Upper lobe of left lung (tissue), 4 donors: Measurements from ENCODE around the gene TELO2.
A peak's percentile ranks its signal among the peaks of the same experiment; 100 is the strongest.

ENCODE experiments used
- EP300 ChIP-seq, 4 donors: sonication (generic); formaldehyde crosslinking; IDR thresholded peaks; one replicate each; pipeline ENCODE4 v1.5.1; 2017; ENCODE audit warnings: antibody characterized with exemption in 4 of 4, control low read depth in 2 of 4
- POLR2A ChIP-seq, 4 donors: fragments of 450-650 bp; IDR thresholded peaks; one replicate each; pipeline ENCODE4 v1.5.1; 2016 to 2017; ENCODE audit warnings: antibody characterized with exemption in 4 of 4, mild to moderate bottlenecking in 2 of 4
- POLR2AphosphoS5 ChIP-seq, 2 donors: sonication (generic); formaldehyde crosslinking; IDR thresholded peaks; one replicate each; pipeline ENCODE4 v1.5.1; 2017; ENCODE audit warnings: antibody characterized with exemption in 2 of 2
- TF ChIP-seq, protein P1 (sequence below), 6 experiments: fragments of 450-650 bp in 4 of 6; fragments of 200-600 bp in 2 of 6; sonication (generic) in 2 of 6; IDR thresholded peaks; one replicate each; pipeline ENCODE4 v1.5.1; 2016 to 2019; ENCODE audit warnings: antibody characterized with exemption in 6 of 6

DNA sequence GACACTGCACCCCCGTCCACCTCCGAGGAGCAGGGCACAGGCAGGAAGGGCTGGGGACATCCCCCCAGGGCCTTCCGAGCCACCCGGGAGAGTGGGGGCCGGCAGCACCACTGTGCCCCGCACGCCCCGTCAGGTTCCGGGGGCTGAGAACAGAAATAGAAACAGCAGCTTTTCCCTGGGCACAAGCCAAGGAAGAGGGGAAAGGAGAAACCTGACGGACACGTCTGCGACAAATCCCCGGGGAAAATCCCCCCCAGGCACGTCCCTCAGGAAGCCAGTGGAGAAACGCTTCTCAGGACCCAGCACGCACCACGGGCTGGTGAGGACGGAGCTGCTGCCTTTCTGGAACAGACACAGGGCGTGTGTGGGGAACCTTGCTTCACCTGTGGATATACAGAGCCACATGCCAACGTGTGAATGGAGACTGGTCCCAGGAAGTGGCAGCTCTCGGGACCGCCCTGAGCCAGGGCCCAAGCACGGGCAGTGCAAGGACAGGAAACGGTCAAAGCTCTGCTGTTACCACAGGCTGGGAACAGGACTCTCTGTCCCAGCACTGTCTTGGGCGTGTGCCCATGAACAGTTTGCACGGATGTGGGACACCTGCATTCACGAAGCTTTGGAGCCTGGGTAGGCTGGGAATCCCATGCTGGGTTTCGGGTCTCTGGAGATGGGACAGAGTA lies 39.1 kb downstream of the TELO2 start:
- TF ChIP-seq, protein P1, sequence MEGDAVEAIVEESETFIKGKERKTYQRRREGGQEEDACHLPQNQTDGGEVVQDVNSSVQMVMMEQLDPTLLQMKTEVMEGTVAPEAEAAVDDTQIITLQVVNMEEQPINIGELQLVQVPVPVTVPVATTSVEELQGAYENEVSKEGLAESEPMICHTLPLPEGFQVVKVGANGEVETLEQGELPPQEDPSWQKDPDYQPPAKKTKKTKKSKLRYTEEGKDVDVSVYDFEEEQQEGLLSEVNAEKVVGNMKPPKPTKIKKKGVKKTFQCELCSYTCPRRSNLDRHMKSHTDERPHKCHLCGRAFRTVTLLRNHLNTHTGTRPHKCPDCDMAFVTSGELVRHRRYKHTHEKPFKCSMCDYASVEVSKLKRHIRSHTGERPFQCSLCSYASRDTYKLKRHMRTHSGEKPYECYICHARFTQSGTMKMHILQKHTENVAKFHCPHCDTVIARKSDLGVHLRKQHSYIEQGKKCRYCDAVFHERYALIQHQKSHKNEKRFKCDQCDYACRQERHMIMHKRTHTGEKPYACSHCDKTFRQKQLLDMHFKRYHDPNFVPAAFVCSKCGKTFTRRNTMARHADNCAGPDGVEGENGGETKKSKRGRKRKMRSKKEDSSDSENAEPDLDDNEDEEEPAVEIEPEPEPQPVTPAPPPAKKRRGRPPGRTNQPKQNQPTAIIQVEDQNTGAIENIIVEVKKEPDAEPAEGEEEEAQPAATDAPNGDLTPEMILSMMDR (IDR thresholded peaks at IDR 0.05), result no peak
- TF ChIP-seq POLR2AphosphoS5 (IDR thresholded peaks at IDR 0.05) (peak; percentile 97 to 98), POLR2A (IDR thresholded peaks at IDR 0.05) (peak in 2 of 4 donors; percentile 21 to 39), EP300 (IDR thresholded peaks at IDR 0.05) (peak in 3 of 4 donors; percentile 87 to 100 (median 100))
